ENCODE results near the gene MTA2.
"Not testable (repeated sequence)": the region's sequence is repeated elsewhere in the genome, so short reads cannot be mapped to it uniquely, and the experiment has no call there.

Gene MTA2

GRCh38 chr11:62592146-62592815 lies 9.4 kb downstream of the MTA2 start:
- no peak for DNase-seq (ENCODE audit: low read depth)

GRCh38 chr11:62591448-62592145 lies 10.1 kb downstream of the MTA2 start, which contains the start of gene TUT1:
TSS of gene TUT1 (minus strand) at chr11:62591523. CDS start at chr11:62591485, 38 bp downstream.
- DNase-seq (ENCODE audit: low read depth) = peak; percentile 98

DNA sequence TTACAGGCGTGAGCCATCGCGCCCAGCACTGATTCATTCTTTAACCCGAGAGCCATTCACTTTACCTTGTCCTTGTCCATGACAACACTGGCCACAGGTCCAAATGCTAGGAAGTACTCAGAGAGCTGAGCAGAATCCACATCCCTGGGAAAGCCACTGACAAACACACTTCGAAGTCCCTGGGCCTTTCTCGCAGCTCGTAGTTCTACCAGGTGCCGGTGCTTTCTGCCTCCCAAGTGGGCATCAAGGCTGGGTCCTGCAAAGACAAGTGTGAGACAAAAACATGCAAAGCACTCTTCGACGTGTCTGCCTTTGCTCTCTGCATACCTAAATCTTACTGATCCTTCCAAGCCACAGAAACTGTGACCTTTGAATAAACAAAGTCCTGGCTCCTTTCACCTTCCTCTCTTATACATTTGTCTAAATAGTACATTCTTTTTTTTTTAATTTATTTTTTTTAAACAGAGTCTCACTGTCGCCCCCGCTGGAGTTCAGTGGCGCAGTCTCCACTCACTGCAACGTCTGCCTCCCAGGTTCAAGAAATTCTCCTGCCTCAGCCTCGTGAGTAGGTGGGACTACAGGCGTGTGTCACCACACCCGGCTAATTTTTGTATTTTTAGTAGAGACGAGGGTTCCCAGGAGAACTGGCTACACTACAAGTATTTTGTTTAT lies 12.6 kb downstream of the MTA2 start:
- DNase-seq (ENCODE audit: low read depth) = no peak

- DNase-seq (ENCODE audit: low read depth) = not testable (repeated sequence)
These were observed 16.3 kb downstream of the MTA2 start for GRCh38 chr11:62585356-62585755.

DNA sequence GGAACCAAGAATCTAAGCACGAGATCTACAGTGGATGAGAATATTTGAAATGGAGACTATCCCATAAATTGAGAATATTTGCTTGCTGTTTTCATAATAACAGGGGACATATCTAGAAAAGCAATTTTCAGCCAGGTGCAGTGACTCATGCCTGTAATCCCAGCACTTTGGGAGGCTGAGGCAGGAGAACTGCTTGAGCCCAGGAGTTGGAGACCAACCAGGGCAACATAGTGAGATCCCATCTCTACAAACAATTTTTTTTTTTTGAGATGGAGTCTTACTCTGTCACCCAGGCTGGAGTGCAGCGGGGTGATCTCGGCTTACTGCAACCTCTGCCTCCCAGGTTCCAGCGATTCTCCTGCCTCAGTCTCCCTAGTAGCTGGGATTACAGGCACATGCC lies 19.9 kb downstream of the MTA2 start:
- DNase-seq (ENCODE audit: low read depth) = not testable (repeated sequence)

GRCh38 chr11:62580959-62581715 lies 20.5 kb downstream of the MTA2 start:
- DNase-seq (ENCODE audit: low read depth) = no peak

GRCh38 chr11:62579252-62579651 lies 22.4 kb downstream of the MTA2 start:
- no peak for DNase-seq (ENCODE audit: low read depth)

- DNase-seq (ENCODE audit: low read depth) = no peak
These were observed 23.1 kb downstream of the MTA2 start for GRCh38 chr11:62578541-62578940.

DNA sequence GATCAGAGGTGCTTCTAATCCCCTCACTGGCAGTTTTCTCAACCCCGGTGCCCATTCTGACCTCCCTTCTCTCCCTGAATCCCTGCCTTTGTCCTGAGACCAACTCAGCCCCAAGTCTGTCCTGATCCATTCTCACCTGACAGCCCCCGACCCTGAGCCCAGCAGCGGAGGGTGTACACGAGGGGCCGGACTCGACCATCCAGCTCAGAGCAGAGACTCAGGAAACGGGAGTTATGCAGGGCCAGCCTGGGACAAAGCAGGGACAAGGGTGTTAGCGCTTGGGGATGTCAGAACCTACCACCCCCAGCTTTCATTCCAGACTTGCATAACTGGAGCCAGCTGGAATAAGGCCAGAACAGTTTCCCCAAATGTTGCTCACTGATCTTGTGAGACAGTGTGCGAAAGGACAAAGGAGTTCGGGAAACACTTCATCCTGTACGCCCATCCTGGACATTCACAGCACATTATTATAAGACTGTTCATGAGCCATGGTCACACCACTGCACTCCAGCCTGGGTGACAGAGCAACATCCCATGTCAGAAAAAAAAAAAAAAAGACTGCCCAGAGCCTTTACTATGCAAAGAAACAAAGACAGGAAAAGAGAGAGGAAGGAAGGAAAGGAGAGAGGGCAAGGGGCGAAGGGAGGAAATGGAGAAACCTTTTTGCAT lies 24.5 kb downstream of the MTA2 start:
- no peak for DNase-seq (ENCODE audit: low read depth)

GRCh38 chr11:62575837-62576236 lies 25.8 kb downstream of the MTA2 start:
- no peak for DNase-seq (ENCODE audit: low read depth)

DNA sequence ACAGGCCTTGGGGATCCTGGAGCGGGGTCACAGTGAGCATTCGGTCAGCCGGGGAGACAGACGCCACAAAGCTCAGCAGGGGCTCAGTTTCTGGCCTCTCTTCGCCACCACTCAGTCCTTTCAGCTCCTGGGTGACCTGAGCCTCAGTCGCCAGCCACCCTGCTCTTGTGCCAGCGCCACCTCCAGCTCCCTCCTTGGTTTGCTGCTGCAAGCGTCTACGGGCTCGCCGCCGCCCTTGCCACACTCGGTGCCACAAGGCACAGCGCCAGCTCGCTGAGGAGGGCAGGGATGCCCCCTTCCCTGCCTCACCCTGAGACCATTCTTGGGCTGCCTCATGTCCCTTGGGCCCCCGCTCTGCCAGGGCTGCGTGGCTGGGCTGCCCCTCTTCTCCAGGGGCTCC lies 26.5 kb downstream of the MTA2 start:
- no peak for DNase-seq (ENCODE audit: low read depth)

GRCh38 chr11:62574363-62575071 lies 27.1 kb downstream of the MTA2 start:
- DNase-seq (ENCODE audit: low read depth) = no peak

DNA sequence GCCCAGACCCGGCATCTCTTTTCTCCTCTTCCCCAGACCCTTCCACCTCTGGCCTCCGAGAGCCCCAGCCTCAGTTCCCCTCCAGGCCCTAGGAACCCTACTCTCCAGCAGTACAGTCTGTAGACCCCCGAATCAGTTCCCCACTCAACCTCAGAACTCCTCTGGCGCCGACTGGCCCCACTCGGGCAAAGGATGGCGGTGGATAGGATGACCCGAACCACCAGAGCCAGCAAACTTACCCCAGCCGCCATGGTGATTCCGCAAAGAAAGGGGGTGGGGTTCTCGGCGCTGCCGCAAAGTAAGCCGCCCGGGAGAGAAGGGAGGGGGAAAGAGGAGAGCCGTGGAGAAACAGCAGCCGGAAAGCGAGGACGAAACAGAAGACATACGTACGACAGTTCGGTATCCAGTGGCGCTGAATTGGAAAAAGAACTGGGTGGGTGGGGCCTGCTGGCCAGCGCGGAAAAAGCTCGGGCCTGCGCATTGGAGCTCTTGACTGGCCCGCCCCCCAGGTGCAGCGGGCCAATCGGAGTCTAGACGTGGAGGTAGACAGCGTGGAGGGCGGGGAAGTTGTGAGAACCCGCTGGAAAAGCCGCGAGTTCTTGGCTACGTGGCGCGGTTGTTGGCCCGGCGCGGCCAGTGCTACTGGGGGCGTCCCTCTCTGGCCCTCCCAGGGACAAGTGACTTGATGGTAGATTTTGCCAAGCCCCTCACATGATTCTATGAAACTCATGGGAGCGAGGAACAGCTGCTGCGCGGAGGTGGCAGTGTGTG lies 27.9 kb downstream of the MTA2 start, which contains the start of gene EEF1G:
TSS of gene EEF1G (minus strand) at position 300 of the 771 bp plus-strand sequence. CDS start at position 251, 49 bp downstream.
- DNase-seq (ENCODE audit: low read depth) = peak; percentile 100

DNA sequence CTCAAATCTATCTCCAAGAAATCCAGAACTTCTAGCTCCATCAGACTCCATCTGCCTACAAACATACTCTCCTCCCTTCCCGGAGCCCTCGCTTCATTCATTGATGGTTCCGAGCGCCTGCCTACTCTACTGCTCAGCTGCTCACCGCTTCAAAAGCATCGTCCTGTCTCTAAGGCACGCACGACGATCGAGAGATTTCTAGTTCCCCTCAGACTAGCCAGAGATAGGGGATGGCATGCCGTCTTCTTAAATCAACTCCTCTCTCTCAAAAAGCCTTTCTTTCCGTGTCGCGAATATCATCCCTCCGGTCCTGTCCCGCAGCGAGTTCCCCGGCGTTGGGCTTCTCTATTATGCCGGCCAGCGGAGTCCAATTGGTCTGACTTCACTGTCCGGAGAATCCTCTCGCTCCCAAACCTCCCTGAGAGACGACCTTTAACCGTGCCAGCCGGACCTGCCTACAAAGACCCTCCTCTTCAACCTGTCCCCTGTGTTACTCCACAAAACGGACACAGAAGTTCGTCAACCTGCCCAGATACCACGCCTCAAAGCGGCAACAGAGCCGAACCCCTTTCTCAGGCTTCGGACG lies 28.6 kb downstream of the MTA2 start:
- DNase-seq (ENCODE audit: low read depth) = no peak

DNA sequence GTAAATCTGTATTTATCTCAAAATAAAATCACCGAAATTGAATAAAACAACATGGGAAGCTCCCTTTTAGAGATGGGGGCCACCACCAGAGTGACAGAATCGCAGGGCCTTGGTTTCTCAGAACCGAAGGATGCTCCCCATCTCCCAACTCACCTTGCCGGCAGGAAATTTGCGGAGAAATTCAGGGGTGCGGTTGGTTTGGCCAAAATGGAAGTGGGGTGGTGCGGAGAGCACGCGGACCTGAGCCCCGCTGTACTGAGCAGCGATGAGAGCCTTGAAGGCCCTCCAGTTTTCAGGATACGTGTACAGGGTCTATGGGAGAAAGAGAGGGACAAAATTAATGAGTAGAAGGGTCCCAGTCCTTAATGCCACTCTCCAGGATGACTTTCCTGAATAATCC lies 29.2 kb downstream of the MTA2 start:
- DNase-seq (ENCODE audit: low read depth) = no peak

DNA sequence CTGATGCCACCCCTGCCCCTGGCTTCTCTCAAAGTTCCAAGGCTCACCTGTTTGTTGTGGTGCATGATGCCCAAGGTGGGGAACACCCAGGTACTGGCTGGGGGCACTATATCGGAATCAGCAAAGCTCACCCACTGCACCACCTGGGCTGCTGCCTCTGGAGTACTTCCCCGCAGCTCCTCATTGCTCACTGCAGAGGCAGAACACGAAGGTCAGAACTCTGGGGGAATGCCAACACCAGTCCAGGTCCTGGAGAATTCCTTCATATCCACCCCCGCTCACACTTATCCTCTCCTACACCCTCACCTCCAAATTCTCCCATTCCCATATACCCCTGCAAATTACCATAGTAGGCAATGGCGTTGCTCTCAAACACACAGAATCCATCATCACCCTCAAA lies 30.2 kb downstream of the MTA2 start:
- DNase-seq (ENCODE audit: low read depth) = not testable (repeated sequence)

DNA sequence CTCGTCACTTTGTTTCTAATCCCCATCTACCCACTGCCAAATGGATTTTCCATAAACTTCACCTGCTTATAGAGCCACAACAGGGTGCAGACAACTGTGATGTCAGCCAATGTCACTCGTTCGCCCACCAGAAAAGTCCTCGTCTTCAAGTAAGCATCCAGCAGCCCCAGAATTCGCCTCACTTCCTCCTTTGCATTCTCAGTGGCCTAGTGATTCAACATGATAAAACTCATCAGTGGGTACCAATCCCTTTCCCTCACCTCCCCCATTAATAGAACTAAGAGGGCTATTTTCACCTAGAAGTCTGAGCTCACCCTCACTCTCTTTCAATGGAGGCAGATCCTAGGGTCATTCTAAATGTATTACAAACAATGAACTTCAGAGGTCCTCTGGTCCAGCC lies 30.8 kb downstream of the MTA2 start:
- not testable (repeated sequence) for DNase-seq (ENCODE audit: low read depth)

DNA sequence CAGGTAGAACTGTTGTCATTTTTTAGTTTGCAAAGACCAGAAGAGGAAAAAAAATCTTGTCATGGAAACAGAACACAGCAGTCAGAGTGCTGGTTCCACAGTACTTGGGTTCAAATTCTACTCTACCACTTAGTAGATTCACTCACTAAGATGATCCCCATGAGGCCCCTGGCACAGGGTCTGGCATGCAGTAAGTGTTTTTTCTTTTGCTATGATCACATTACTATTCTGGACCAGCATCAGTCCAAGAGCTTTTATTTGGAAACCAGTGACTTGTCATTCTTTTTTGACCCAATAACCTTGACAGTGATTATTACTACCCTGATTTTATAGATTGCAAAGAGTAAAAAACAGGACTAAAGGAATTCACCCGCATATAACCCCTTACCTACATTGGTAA lies 32.1 kb downstream of the MTA2 start:
- no peak for DNase-seq (ENCODE audit: low read depth)

GRCh38 chr11:62567018-62567633 lies 34.5 kb downstream of the MTA2 start:
- DNase-seq (ENCODE audit: low read depth) = no peak
